ENCODE results near the gene ANKRD33B.

GRCh38 chr5:10545084-10545483 is 18.8 kb upstream of the ANKRD33B start:
- no peak for TF ChIP-seq CTCF (conservative IDR thresholded peaks at IDR 0.05; ENCODE audit: low read depth in 2 of 2)
- no peak for TF ChIP-seq REST (IDR thresholded peaks at IDR 0.05; ENCODE audit: unreplicated experiment)
- no peak for TF ChIP-seq EZH2 (IDR thresholded peaks at IDR 0.05; ENCODE audit: low read depth, unreplicated experiment)
- TF ChIP-seq EZH2phosphoT487 (IDR thresholded peaks at IDR 0.05; ENCODE audit: unreplicated experiment), result no peak
- TF ChIP-seq POLR2AphosphoS5 (IDR thresholded peaks at IDR 0.05; ENCODE audit: low read depth), result no peak
- TF ChIP-seq ETS1 (IDR thresholded peaks at IDR 0.05), result no peak
- no peak for TF ChIP-seq JUNB (IDR thresholded peaks at IDR 0.05; ENCODE audit: unreplicated experiment)
- TF ChIP-seq STAT1 (IDR thresholded peaks at IDR 0.05; ENCODE audit: unreplicated experiment), result no peak
- TF ChIP-seq ZNF331 (CRISPR knock-in tag; IDR thresholded peaks at IDR 0.05; ENCODE audit: low read depth), result no peak
- TF ChIP-seq CREB1 (CRISPR knock-in tag; IDR thresholded peaks at IDR 0.05; ENCODE audit: low read depth), result no peak
- no peak for TF ChIP-seq ZNF114 (CRISPR knock-in tag; IDR thresholded peaks at IDR 0.05)
- no peak for TF ChIP-seq ZNF462 (CRISPR knock-in tag; IDR thresholded peaks at IDR 0.05)
- no peak for TF ChIP-seq NANOG (IDR thresholded peaks at IDR 0.05; ENCODE audit: borderline replicate concordance)

Data from GM23338 (cell line).